ENCODE results near the gene SRSF6.
"Not testable (repeated sequence)": the region's sequence is repeated elsewhere in the genome, so short reads cannot be mapped to it uniquely, and the experiment has no call there.

Gene SRSF6

DNA sequence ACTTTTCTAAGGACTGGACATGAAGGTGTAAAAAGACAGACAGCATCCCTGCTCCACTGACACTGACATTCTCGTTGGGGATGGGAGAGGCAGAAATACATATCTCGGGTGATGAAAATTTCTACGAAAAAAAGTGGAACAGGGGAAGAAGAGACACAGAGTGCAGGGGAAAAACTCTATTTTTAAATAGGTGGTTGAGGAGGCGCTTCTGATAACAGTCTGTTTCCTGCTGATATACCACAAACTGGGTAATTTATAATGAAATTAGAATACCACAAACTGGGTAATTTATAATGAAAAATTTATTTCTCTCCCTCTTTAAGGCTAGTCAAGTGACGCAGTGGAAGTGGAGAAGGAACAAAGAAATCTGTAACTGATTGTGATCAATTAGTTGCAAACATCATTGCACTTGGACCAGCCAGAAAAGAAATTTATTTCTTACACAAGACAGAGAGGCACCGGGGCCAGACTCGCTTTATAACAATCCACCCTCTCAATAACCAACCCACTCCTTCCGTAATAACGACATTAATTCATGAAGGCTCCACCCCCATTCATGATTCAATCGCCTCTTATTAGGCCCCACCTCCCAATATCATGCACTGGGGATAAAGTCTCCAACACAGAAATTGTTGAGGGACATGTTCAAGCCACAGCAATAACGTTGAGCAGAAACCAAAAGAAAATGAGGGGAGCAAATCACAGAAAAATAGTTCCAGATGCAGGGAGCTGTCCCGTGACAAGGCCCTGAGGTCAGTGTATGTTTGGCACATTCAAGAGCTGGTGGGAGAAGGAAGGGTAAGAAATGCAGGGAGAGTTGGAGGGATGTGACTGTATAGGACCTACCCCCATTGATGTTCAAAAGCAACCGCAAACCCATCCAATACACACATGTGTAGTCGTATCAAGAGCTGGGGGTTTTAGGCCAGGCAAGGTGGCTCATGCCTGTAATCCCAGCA is 6.6 kb upstream of the SRSF6 start:
- no peak for DNase-seq

GRCh38 chr20:43452404-43453126 is 5.1 kb upstream of the SRSF6 start:
- DNase-seq, result no peak

DNA sequence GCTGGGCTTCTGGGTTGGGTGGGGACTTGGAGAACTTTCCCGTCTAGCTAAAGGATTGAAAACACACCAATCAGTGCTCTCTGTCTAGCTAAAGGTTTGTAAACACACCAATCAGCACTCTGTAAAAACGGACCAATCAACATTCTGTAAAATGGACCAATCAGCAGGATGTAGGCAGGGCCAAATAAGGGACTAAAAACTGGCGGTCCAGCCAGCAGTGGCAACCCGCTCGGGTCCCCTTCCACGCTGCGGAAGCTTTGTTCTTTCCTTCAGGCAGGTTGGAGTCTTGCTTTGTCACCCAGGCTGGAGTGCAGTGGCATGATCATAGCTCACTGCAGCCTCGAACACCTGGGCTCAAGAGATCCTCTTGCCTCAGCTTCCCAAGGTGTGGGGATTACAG is 1.4 kb upstream of the SRSF6 start:
- not testable (repeated sequence) for DNase-seq

GRCh38 chr20:43456809-43457639 is 672 bp upstream of the SRSF6 start:
- DNase-seq, result peak; percentile 66

DNA sequence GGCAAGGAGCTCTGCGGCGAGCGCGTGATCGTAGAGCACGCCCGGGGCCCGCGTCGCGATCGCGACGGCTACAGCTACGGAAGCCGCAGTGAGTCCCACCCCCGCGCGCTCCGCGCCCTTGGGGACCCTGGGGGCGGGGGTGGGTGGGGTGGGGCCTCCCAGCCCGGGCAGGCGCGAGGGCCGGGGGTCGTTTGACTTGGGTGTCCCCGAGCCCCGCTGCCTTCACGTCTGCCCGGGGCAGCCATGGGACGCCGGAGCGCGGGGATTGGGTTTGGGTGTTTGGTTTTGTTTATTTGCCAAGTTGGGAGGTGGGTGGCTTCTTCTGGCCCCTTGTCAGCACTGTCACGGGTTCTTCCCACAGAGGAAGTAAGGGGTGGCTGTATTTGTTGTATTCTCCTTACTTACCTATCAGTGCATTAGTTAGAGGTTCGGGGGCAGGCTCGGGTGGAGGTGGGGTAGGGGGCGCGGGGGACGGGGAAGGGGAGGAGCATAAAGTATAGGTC is 777 bp downstream of the SRSF6 start:
- DNase-seq, result no peak

DNA sequence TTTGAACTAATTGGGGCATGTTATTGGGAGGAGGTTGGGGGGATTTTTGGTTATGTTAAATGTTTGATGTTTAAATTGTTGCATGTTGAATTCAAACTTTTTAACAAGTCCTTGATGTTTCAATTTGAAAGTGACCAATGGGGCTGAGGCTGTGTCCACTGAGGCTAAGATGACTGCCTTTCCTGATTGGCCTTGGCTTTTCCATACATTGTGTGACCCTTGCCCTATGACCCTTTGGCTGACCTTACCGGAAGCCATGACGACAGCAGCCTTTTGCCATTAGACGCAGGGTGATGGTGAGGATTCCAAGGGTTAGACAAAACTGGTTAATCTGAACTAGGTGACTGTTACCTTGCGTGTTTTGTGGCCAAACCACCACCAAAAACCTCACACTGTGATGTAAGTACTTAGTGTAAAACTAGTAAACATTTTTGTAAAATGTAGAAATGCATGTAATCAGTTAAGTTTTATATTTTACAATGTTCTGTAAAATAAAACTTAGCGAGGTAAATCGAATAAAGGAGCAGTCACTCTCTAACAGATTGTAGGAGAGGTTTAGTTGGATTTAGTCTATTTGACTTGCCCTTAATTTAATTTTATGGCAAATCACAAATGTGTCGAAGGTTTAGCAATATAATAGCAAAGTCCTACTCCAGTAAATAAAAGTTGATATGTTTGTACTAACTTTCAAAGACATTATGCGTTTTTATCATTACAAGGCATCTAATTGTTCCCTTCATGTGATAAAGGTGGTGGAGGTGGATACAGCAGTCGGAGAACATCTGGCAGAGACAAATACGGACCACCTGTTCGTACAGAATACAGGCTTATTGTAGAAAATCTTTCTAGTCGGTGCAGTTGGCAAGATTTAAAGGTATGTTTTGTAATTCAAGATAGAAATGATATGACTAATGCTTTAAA is 1.6 kb downstream of the SRSF6 start:
- DNase-seq, result no peak

GRCh38 chr20:43460172-43460829 is 2.6 kb downstream of the SRSF6 start:
- DNase-seq, result no peak

- no peak for DNase-seq
These were observed 3.1 kb downstream of the SRSF6 start for GRCh38 chr20:43460830-43461200.

DNA sequence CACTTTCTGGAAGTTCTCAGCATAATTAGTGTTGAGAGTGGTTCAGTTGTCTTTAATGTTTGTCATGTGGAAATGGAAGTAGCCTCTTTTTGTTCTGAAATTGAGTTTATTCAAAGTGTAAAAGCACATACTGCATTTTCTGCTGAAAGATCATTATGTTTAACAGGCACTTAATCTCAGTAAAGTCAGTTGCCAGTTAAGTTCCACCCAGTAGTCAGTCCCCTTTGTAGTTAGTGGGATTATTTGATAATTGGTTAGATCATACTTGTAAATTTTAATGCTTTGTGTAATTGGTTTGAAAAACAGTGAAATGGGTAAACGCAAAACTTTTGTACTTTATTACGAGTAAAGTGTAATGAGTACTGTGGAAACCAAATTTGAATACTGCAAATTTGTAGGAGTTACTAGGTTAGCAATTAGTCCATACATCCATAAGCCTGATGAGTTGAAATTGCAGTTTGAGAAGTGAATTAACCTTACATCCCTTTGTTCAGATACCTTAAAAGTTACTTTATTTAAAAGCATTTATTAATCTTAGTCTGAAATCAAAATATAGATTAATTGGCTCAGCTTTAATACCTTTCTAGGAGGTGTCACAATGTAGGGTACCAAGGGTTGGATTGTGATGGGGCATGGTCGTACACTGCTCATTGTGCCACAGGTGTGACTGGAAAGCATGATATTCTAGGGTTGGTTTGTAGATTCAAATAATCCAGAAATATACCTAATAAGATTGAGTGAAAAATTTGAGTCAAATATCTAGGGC is 4.4 kb downstream of the SRSF6 start:
- DNase-seq, result no peak

- DNase-seq, result no peak
These were observed 5.2 kb downstream of the SRSF6 start for GRCh38 chr20:43462660-43463526.

DNA sequence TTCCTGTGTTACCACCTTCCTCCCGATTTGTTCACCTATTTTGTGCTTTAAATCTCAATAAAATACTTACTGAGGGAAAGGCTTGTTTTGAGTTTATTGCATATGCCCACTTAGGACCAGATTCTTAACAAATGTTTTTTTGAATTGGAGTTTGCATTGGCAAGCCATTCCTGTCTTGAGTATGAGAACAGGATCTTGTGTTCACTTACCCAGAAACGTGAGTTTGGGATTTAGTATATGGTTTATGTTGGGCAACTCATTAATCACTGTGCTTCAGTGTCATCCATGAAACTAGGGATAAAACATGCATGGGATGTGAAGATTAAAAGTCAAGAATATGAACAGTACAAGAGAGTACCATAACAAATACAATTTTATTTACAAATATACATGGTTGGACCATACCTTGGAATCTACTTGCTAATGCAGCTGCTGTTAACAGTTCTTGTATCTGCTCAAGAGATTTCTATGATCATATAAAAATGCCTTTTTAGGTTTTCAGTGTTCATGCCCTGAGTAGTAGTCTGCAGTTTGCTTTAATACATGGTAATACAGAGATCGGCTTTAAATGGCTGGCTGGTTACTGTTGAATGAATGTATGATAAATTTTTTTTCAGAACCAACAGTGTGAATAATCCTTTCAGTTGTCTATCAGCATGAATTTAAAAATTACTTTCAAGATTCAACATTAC is 6.0 kb downstream of the SRSF6 start:
- DNase-seq, result no peak

DNA sequence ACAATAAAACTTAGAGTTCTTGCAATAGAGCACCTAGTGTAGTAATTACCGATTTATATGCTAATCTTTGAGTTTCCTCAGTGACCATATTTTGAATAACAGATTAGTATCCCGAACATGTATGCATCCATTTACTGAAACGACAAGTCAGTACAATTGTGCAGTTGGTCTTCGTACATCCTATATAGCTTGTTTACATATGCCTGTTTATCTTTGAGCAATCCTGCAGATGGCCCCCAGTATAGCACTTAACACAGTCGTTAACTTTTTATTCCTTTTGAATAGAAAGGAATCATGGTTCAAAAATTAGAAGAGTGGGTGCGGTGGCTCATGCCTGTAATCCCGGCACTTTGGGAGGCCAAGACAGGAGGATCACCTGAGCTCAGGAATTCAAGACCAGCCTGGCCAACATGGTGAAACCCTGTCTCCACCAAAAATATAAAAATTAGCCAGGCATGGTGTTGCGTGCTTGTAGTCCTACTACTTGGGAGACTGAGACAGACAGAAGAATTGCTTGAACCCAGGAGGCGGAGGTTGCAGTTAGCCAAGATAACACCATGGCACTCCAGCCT is 6.6 kb downstream of the SRSF6 start:
- no peak for DNase-seq

DNA sequence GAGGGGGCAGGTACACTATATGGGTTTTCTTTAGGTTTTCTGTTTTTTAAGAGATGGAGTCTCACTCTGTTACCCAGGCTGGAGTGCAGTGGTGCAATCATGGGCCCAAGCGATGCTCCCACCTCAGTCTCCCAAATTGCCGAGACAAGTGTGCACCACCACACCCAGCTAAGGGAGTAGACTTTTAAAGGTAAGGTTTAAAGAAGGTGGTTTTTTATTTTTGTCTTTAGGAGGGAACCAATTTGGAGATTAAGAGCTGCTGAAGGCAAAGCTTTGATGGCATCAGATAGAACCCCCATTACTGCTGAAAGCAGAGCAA is 7.9 kb downstream of the SRSF6 start:
- no peak for DNase-seq

DNA sequence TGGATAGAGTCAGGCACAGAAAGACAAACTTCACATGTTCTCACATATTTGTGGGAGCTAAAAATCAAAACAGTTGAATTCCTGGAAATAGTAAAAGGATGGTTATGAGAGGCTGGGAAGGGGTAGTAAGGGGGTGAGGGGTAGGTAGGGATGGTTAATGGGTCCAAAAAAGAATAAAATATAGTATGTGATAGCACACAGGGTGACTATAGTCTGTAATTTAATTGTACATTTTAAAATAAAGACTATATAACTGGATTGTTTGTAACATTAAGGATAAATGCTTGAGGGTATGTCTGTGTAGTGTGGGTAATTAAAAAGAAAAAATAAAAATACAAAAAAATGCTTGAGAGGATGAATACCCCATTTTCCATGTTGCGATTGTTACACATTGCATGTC is 9.9 kb downstream of the SRSF6 start:
- no peak for DNase-seq

GRCh38 chr20:43472671-43473380 is 15.1 kb downstream of the SRSF6 start:
- no peak for DNase-seq

DNA sequence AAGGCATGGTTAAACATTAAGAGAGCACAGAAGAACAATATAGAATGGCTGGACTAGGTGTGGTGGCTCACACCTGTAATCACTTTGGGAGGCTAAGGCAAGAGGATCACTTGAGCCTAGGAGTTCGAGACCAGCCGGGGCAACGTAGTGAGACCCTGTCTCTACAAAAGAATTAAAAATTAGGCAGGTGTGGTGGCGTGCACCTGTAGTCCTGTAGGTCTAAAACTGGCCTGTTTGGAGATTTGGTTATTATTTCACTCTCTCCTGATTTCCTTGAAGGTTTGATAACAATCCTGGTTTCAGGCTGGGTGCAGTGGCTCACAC is 15.6 kb downstream of the SRSF6 start:
- no peak for DNase-seq

GRCh38 chr20:43477193-43477592 is 19.5 kb downstream of the SRSF6 start:
- no peak for DNase-seq

DNA sequence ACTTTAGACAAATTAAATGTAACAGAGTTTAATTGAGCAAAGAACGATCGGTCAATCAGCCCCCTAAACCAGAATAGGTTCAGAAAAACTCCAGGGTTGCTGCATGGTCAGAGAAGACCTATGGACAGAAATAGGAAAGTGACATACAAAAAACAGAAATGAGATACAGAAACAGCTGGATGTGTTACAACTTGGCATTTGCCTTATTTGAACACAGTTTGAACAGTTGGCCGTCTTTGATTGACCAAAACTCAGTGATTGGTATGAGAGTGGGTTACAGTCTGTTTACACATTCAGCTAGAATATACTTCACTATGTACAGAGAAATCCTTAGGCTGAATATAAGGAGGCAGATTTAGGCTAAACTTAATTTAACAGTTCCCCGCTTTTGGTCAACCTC is 19.9 kb downstream of the SRSF6 start:
- DNase-seq, result no peak
